GM18870 (cell line): ENCODE measurements around the gene MGAT4B.
"Not testable (repeated sequence)": the region's sequence is repeated elsewhere in the genome, so short reads cannot be mapped to it uniquely, and the experiment has no call there.

Source experiments
- ATAC-seq: cut with Tn5 transposase; IDR thresholded peaks from one replicate; pipeline ENCODE4 v1.9.1; 2021; ENCODE audit warnings: moderate library complexity; ENCODE audit not compliant: unreplicated experiment

MGAT4B gene

GRCh38 chr5:179806250-179807048, at the start of gene MGAT4B:
Gene MGAT4B (minus strand): TSS chr5:179806866. CDS start chr5:179806583, 283 bp downstream.
- peak; percentile 30 for ATAC-seq

GRCh38 chr5:179854356-179854755, 47.7 kb upstream of the MGAT4B start:
- no peak for ATAC-seq

- ATAC-seq = peak; percentile 77
Measured at GRCh38 chr5:179852993-179853547, 46.4 kb upstream of the MGAT4B start.

GRCh38 chr5:179841621-179842020, 35.0 kb upstream of the MGAT4B start:
- ATAC-seq = no peak

DNA sequence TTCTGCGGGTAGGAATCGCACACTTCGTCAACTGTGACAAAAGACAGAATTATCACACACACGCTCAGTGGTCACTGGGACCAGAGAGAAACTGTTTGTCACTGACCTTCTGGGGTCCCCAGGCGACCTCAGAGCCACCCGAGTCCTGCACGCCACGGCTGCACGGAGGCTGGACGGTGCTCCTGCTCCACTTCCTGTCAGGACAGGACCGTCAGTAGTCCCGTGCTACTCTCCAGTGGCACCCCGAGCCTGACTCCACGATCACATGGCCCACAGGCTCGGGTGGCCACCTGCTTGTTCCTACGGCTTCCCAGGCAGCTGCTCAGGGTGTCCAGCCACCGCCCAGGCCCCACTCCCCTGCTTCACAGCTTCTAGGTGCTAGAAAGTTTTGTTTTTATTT, 34.1 kb upstream of the MGAT4B start:
- no peak for ATAC-seq

- no peak for ATAC-seq
Measured at GRCh38 chr5:179840321-179840720, 33.7 kb upstream of the MGAT4B start.

GRCh38 chr5:179839328-179840256, 32.9 kb upstream of the MGAT4B start:
- ATAC-seq = no peak

DNA sequence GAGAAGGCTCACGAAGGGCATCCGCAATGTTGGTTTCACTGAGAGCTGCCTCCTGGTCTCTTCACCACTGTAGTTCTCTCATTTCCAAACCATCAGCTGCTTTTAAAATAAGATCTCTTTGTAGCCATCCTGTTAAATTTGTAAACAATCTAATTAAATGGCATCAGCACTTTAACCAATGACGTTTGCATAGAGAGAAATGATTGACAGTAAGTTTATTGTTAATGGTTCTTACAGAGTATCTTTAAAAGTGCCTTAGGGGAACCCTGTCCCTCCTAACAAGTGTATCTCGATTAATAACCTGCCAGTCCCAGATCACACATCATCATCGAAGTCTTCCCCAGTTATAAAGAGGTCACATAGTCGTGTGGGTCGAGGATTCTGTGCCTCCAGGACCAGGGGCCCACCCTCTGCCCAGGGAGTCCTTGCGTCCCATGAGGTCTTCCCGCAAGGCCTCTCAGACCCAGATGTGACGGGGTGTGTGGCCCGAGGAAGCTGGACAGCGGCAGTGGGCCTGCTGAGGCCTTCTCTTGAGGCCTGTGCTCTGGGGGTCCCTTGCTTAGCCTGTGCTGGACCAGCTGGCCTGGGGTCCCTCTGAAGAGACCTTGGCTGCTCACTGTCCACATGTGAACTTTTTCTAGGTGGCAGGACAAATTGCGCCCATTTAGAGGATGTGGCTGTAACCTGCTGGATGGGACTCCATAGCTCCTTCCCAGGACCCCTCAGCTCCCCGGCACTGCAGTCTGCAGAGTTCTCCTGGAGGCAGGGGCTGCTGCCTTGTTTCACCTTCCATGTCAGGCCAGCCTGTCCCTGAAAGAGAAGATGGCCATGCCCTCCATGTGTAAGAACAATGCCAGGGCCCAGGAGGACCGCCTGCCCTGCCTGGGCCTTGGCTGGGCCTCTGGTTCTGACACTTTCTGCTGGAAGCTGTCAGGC, 30.7 kb upstream of the MGAT4B start:
- no peak for ATAC-seq

DNA sequence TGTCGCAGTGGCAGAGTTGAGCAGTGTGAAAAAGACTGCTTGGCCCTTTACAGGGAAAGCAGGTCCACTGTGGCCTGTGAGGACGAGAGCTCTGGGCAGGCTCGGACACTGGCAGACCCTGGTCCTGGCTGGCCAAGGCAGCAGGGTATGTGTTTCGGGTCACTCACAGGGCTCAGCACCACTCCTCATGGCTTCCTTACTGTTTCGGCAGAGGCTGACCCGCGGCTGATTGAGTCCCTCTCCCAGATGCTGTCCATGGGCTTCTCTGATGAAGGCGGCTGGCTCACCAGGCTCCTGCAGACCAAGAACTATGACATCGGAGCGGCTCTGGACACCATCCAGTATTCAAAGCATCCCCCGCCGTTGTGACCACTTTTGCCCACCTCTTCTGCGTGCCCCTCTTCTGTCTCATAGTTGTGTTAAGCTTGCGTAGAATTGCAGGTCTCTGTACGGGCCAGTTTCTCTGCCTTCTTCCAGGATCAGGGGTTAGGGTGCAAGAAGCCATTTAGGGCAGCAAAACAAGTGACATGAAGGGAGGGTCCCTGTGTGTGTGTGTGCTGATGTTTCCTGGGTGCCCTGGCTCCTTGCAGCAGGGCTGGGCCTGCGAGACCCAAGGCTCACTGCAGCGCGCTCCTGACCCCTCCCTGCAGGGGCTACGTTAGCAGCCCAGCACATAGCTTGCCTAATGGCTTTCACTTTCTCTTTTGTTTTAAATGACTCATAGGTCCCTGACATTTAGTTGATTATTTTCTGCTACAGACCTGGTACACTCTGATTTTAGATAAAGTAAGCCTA, 29.8 kb upstream of the MGAT4B start:
- ATAC-seq = peak; percentile 51

GRCh38 chr5:179834871-179835270, 28.2 kb upstream of the MGAT4B start:
- ATAC-seq = not testable (repeated sequence)

- ATAC-seq = no peak
Measured at GRCh38 chr5:179834120-179834519, 27.5 kb upstream of the MGAT4B start.

GRCh38 chr5:179833709-179834070, 27.0 kb upstream of the MGAT4B start:
- no peak for ATAC-seq

DNA sequence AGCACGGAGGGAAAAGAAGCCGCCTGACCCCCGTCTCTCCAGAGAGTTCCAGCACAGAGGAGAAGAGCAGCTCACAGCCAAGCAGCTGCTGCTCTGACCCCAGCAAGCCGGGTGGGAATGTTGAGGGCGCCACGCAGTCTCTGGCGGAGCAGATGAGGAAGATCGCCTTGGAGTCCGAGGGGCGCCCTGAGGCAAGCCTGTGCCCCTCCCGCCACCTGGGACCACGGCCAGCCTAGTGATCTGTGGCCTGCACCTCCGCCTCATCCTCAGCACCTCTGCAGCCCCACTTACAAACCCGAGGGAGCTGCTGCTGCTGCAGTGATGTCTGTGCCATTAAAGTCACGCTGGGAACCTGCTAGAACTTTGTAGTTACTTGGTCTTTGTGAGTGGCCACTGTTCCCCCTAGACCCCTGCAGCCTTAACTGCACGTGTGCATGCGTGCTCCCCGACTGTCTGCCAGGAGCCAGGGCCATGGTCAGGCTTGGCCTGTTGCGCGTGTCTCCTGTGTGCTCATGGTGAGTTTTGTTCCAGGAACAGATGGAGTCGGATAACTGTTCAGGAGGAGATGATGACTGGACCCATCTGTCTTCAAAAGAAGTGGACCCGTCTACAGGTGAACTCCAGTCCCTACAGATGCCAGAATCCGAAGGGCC, 26.5 kb upstream of the MGAT4B start:
- no peak for ATAC-seq

- no peak for ATAC-seq
Measured at GRCh38 chr5:179832039-179832745, 25.5 kb upstream of the MGAT4B start.

DNA sequence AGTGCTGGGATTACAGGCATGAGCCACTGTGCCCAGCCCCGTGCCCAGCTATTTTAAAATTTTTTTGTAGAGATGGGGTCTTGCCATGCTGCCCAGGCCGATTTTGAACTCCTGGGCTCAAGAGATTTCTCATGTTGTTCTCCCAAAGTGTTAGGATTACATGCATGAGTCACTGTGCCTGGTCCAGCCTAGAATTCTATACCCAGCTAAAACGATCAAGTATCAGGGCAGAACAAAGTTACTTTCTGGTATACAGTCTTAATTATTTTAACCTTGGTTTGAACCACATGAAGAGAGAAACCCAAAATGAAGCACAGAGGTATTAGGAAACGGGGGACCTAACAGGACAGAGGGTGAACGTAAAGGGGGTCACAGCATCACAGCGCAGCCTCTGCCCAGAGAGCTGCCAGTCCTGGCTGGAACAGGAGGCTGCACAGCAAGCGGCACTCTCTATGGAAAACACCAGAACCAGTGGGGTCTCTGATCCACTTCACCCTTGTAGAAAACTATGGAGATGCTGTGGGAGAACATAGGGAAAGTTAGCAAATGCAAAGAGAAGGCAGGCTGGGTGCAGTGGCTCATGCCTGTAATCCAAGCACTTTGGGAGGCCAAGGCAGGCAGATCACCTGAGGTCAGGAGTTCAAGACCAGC, 24.3 kb upstream of the MGAT4B start:
- no peak for ATAC-seq

GRCh38 chr5:179829732-179830435, 23.2 kb upstream of the MGAT4B start:
- ATAC-seq = no peak

GRCh38 chr5:179828756-179829421, 22.2 kb upstream of the MGAT4B start:
- no peak for ATAC-seq
